ENCODE results near the gene RPP25L.

RPP25L gene

DNA sequence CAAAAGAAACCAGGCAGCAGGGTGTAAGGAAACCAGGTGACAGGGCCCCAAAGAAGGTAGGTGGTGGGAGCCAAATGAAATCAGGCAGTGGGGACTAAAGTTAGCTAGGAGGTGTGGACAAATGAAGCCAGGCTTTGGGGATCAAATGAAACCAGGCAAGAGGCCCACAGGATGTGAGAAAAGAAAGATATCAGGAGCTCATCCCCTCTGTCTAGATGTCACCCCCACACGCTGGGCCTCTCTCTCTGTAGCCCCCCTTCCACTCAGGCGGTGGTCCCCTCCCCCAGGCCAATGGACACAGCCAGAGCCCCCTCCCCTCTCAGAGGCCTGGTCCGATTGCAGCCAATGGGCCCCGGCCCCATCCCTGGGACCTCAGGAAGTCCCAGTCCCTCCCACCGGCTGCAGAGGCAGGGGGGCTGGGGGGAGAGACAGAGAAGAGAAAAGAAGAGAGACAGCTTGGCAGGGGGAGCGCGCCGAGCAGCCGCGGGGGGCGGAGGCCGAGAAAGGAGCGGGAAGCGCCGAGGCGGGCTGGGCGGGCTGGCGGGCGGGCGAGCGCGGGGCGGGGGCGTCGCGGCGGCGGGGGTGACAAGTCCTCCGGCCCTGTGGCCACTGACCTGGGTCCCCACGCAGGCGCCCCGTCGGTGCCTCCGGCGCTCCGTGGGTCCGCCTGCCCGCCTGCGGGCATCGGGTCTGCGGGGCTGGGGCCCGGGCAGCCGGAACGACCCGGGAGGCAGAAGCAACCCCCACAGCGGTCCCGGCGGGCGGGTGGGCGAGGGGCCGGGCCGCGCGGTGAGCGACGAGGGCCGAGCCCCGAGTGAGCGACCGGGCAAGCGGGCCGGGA lies 34.3 kb downstream of the RPP25L start:
- POLR2A ChIA-PET, result no interaction called here
- peak overlapping the region; percentile 27; the same call in 1 of the 2 replicates for H3K4me3 ChIP-seq (ENCODE audit: low read depth, low read length)
- TF ChIP-seq, protein P1, sequence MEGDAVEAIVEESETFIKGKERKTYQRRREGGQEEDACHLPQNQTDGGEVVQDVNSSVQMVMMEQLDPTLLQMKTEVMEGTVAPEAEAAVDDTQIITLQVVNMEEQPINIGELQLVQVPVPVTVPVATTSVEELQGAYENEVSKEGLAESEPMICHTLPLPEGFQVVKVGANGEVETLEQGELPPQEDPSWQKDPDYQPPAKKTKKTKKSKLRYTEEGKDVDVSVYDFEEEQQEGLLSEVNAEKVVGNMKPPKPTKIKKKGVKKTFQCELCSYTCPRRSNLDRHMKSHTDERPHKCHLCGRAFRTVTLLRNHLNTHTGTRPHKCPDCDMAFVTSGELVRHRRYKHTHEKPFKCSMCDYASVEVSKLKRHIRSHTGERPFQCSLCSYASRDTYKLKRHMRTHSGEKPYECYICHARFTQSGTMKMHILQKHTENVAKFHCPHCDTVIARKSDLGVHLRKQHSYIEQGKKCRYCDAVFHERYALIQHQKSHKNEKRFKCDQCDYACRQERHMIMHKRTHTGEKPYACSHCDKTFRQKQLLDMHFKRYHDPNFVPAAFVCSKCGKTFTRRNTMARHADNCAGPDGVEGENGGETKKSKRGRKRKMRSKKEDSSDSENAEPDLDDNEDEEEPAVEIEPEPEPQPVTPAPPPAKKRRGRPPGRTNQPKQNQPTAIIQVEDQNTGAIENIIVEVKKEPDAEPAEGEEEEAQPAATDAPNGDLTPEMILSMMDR (IDR thresholded peaks at IDR 0.05; ENCODE audit: insufficient read depth, low read length, missing control alignments), result no peak
- CTCF ChIA-PET, result interaction anchor here (0.7 to 11.5 kb wide), 6 partner anchors 11 to 174 kb away, joined by 3 to 119 read pairs (median 3); no protein-coding TSS in a partner anchor
- DNase-seq (ENCODE audit: low read depth, low spot score), result no peak

DNA sequence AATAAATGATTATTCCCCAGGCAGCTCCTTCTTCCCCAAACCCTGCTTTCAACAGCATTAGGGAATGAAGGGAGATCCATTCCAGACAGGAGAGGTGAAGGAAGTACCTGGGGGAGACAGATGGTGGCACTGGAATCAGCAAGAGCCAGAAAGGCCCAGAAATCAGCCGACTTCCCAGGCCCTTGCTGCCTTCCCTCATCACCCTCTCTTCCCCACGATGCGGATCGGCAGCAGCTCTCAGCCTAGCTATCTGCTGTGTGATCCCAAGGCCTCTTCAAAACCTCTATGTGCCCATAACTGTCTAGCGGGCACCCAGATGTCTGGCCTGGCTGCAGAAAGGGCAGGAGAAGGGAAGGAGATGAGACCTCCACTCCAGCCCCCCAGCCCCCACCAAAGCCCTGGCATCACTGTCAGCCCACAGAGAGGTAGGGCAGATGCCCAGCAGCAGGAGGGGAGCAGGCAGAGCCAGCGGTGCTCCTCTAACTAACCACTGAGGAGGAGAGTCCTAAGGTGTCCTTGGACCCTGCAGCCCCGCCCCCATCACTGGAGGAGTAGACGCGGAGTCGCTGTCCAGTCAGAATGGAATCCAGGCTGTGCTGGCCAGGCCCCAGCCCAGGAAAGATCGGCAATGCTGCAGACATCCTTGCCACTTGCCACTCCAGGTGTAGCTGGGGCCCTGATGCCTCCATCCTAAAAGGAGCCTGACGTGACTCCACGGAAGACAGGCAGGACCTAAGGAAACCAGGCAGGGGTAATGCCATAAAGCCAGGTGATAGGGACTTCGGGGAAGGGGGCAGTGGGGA lies 35.1 kb downstream of the RPP25L start:
- H3K4me3 ChIP-seq (ENCODE audit: low read depth, low read length), result no peak overlapping the region
- TF ChIP-seq, protein P1 (IDR thresholded peaks at IDR 0.05; ENCODE audit: insufficient read depth, low read length, missing control alignments), result no peak
- CTCF ChIA-PET, result interaction anchor here (1.0 to 11.5 kb wide), 6 partner anchors 17 to 173 kb away, joined by 3 to 119 read pairs (median 5); no protein-coding TSS in a partner anchor
- POLR2A ChIA-PET, result no interaction called here
- no peak for DNase-seq (ENCODE audit: low read depth, low spot score)

DNA sequence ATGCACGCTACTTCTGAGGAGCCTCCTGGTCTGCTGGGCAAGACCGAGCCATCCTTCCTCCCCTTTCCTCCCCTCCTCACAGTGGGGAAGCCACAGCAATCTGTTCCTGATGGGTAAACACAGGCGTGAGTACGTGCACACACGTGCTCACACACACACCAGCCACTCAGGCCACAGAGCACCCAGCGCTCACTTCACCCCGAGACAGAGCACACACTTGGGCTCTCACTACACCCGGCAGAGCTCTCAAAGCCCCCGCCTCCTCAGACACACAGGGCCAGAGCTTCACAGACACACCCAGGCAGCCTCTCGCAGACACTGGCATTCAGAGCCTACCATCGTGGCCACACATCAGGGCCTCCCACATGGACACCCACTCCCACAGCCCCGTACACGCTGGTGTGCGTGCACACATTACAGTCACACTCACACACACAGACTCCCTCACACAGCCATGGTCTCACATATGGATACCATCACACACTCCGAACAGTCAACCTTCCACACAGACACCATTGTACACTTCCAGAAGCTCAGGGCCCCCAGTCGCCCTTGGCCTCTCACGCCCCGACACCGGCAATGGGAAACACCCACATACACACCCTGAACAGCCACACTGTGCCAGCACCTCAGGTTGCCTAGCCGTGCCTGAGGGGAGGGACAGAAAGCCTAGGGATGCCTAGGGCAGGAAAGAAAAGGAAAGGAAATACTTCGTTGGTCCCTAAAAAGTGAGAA lies 35.9 kb downstream of the RPP25L start:
- no peak overlapping the region for H3K4me3 ChIP-seq (ENCODE audit: low read depth, low read length)
- no peak for DNase-seq (ENCODE audit: low read depth, low spot score)
- POLR2A ChIA-PET, result no interaction called here
- TF ChIP-seq, protein P1 (IDR thresholded peaks at IDR 0.05; ENCODE audit: insufficient read depth, low read length, missing control alignments), result no peak
- CTCF ChIA-PET, result interaction anchor here (1.0 to 11.5 kb wide), 5 partner anchors 17 to 172 kb away, joined by 3 to 119 read pairs (median 6); no protein-coding TSS in a partner anchor

DNA sequence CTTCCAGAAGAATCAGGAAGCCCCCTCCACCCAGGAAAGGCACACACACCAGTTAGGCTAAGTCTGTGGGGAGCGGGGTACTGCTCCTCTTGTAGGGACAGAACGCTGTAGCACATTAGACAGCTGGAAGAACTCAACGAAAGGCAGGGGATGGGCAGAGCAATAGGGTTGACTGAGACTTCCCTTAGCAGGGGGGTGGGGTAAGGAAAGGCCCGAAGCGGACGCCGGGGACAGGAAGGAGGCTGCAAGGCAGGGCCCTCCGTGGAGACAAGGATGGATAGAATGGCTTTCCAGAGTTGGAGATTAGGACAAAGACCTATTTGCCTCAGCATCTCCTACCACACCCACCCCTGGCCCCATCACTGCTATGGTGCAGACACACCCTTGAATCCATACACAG lies 36.7 kb downstream of the RPP25L start:
- ChIA-PET CTCF (interaction anchor here (1.7 to 11.5 kb wide), 3 partner anchors 18 to 171 kb away, joined by 6 to 119 read pairs (median 12); no protein-coding TSS in a partner anchor), POLR2A (no interaction called here)
- TF ChIP-seq, protein P1 (IDR thresholded peaks at IDR 0.05; ENCODE audit: insufficient read depth, low read length, missing control alignments), result no peak
- no peak for DNase-seq (ENCODE audit: low read depth, low spot score)
- no peak overlapping the region for H3K4me3 ChIP-seq (ENCODE audit: low read depth, low read length)

DNA sequence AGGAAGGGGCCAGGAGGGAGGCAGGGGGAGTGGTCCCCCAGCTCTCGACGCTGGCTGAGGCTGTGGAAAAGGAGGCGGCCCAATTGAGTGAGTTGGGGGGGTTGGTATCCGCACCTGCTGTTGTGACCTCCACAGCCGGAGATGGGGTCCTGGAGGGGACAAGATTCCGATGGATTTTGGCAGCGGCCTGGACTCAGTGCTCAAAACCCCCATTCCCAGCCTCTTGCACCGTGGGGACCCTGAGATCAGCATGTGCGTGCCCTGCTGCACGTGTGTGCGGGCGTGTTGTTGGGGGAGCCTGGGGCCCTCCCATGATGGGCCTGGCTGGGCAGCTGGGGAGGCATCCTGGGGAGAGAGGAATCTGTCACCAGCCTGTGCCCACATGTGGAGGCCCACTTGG lies 37.3 kb downstream of the RPP25L start:
- DNase-seq (ENCODE audit: low read depth, low spot score), result no peak
- TF ChIP-seq, protein P1 (IDR thresholded peaks at IDR 0.05; ENCODE audit: insufficient read depth, low read length, missing control alignments), result no peak
- ChIA-PET CTCF (interaction anchor here (0.7 to 11.5 kb wide), 4 partner anchors 13 to 29 kb away, joined by 3 to 119 read pairs (median 8); no protein-coding TSS in a partner anchor), POLR2A (no interaction called here)
- no peak overlapping the region for H3K4me3 ChIP-seq (ENCODE audit: low read depth, low read length)
